ENCODE measurements around the gene PCDHB3. TPM values are rescaled to one million over a fixed set of nuclear protein-coding genes. Genes with fewer than 3 reads are reported as not detected.

The PCDHB3 gene
- 0.65 TPM for polyA plus RNA-seq (2013)

GRCh38 chr5:141100243-141100805, at the start of gene PCDHB3:
TSS of gene PCDHB3 (plus strand) at chr5:141100473. CDS start at chr5:141100650, 177 bp downstream.
- Histone ChIP-seq H3K4me3 (ENCODE audit: control insufficient read depth in 1 of 7, extremely low read depth in 1 of 7, insufficient read depth in 4 of 7, low read depth in 2 of 7, low read length in 6 of 7) (no peak within 1 kb of the TSS), H3K27me3 (replicated peaks in 2 of 5; ENCODE audit: control insufficient read depth in 4 of 5, insufficient read depth in 5 of 5, low read length in 4 of 5) (peaks cover 0 to 29% (median 13%) of the 10 kb centered on the region in 5 experiments), H3K4me1 (ENCODE audit: control extremely low read depth in 1 of 4, control insufficient read depth in 4 of 4, insufficient read depth in 4 of 4, low read length in 3 of 4) (no peaks in the 10 kb centered on the region), H3K27ac (ENCODE audit: insufficient read depth in 1 of 2, low read depth in 1 of 2, low read length in 2 of 2, poor library complexity in 1 of 2, severe bottlenecking in 2 of 2) (no peak within 1 kb of the TSS), H3K36me3 (ENCODE audit: control insufficient read depth in 4 of 4, insufficient read depth in 4 of 4, low read length in 3 of 4) (no peaks in the 10 kb centered on the region), H3K9me3 (ENCODE audit: control extremely low read depth in 1 of 5, control insufficient read depth in 4 of 5, insufficient read depth in 2 of 5, low read depth in 1 of 5, low read length in 4 of 5) (peaks cover 0 to 28% (median 23%) of the 10 kb centered on the region in 5 experiments)
- ChIA-PET POLR2A (no interaction called here), CTCF (no interaction called here)
- DNase-seq: peak; percentile 11 to 44 (median 41)
- 14% methylated on average over 16 of the region's 19 CpGs for WGBS (ENCODE audit: insufficient coverage)

GRCh38 chr5:141050622-141051520, 49.4 kb upstream of the PCDHB3 start, which contains the start of gene PCDHB1:
TSS of gene PCDHB1 (plus strand) at chr5:141051374. CDS start at chr5:141051471, 97 bp downstream.
- Histone ChIP-seq H3K27ac (ENCODE audit: insufficient read depth in 1 of 2, low read depth in 1 of 2, low read length in 2 of 2, poor library complexity in 1 of 2, severe bottlenecking in 2 of 2) (no peak within 1 kb of the TSS), H3K4me3 (ENCODE audit: control insufficient read depth in 1 of 7, extremely low read depth in 1 of 7, insufficient read depth in 4 of 7, low read depth in 2 of 7, low read length in 6 of 7) (no peak within 1 kb of the TSS), H3K27me3 (replicated peaks in 2 of 5; ENCODE audit: control insufficient read depth in 4 of 5, insufficient read depth in 5 of 5, low read length in 4 of 5) (peaks cover 12 to 21% (median 17%) of the 10 kb centered on the region in 5 experiments), H3K9me3 (ENCODE audit: control extremely low read depth in 1 of 5, control insufficient read depth in 4 of 5, insufficient read depth in 2 of 5, low read depth in 1 of 5, low read length in 4 of 5) (peaks cover 0 to 30% (median 14%) of the 10 kb centered on the region in 5 experiments), H3K4me1 (ENCODE audit: control extremely low read depth in 1 of 4, control insufficient read depth in 4 of 4, insufficient read depth in 4 of 4, low read length in 3 of 4) (no peaks in the 10 kb centered on the region), H3K36me3 (ENCODE audit: control insufficient read depth in 4 of 4, insufficient read depth in 4 of 4, low read length in 3 of 4) (no peaks in the 10 kb centered on the region)
- CTCF ChIA-PET: no interaction called here
- WGBS (ENCODE audit: insufficient coverage): 20% methylated on average over 14 of the region's 20 CpGs
- no peak for DNase-seq
- POLR2A ChIA-PET: no interaction called here

DNA sequence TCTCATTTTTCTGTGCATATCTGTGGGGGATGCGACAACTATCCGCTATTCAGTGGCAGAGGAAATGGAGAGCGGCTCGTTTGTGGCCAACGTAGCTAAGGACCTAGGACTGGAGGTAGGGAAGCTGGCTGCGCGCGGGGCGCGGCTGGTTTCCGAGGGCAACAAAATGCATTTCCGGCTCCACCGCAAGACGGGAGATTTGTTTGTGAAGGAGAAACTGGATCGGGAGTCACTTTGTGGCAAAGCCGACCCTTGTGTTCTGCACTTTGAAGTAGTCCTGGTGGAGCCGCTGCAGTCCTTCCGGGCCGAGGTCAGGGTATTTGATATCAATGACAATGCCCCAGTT, 48.8 kb upstream of the PCDHB3 start:
- ChIA-PET POLR2A (no interaction called here), CTCF (no interaction called here)
- H3K36me3 ChIP-seq (ENCODE audit: control insufficient read depth in 4 of 4, insufficient read depth in 4 of 4, low read length in 3 of 4): no peaks in the 10 kb centered on the region
- H3K4me3 ChIP-seq (ENCODE audit: control insufficient read depth in 1 of 7, extremely low read depth in 1 of 7, insufficient read depth in 4 of 7, low read depth in 2 of 7, low read length in 6 of 7): no peak overlapping the region
- no peak overlapping the region for H3K27ac ChIP-seq (ENCODE audit: insufficient read depth in 1 of 2, low read depth in 1 of 2, low read length in 2 of 2, poor library complexity in 1 of 2, severe bottlenecking in 2 of 2)
- H3K27me3 ChIP-seq (replicated peaks in 2 of 5; ENCODE audit: control insufficient read depth in 4 of 5, insufficient read depth in 5 of 5, low read length in 4 of 5): peaks cover 12 to 21% (median 17%) of the 10 kb centered on the region in 5 experiments
- DNase-seq: no peak
- no peaks in the 10 kb centered on the region for H3K4me1 ChIP-seq (ENCODE audit: control extremely low read depth in 1 of 4, control insufficient read depth in 4 of 4, insufficient read depth in 4 of 4, low read length in 3 of 4)
- peaks cover 0 to 30% (median 14%) of the 10 kb centered on the region in 5 experiments for H3K9me3 ChIP-seq (ENCODE audit: control extremely low read depth in 1 of 5, control insufficient read depth in 4 of 5, insufficient read depth in 2 of 5, low read depth in 1 of 5, low read length in 4 of 5)
- WGBS (ENCODE audit: insufficient coverage): 7% methylated on average over 18 of the region's 19 CpGs

GRCh38 chr5:141077826-141078225, 22.4 kb upstream of the PCDHB3 start:
- DNase-seq: no peak
- H3K36me3 ChIP-seq (ENCODE audit: control insufficient read depth in 4 of 4, insufficient read depth in 4 of 4, low read length in 3 of 4): no peaks in the 10 kb centered on the region
- H3K4me1 ChIP-seq (ENCODE audit: control extremely low read depth in 1 of 4, control insufficient read depth in 4 of 4, insufficient read depth in 4 of 4, low read length in 3 of 4): no peaks in the 10 kb centered on the region
- POLR2A ChIA-PET: no interaction called here
- peaks cover 3 to 16% (median 6%) of the 10 kb centered on the region in 5 experiments for H3K9me3 ChIP-seq (ENCODE audit: control extremely low read depth in 1 of 5, control insufficient read depth in 4 of 5, insufficient read depth in 2 of 5, low read depth in 1 of 5, low read length in 4 of 5)
- peaks cover 1 to 12% (median 2%) of the 10 kb centered on the region in 5 experiments for H3K27me3 ChIP-seq (replicated peaks in 2 of 5; ENCODE audit: control insufficient read depth in 4 of 5, insufficient read depth in 5 of 5, low read length in 4 of 5)
- H3K4me3 ChIP-seq (ENCODE audit: control insufficient read depth in 1 of 7, extremely low read depth in 1 of 7, insufficient read depth in 4 of 7, low read depth in 2 of 7, low read length in 6 of 7): no peak overlapping the region
- no peak overlapping the region for H3K27ac ChIP-seq (ENCODE audit: insufficient read depth in 1 of 2, low read depth in 1 of 2, low read length in 2 of 2, poor library complexity in 1 of 2, severe bottlenecking in 2 of 2)
- CTCF ChIA-PET: no interaction called here
- 25% methylated on average over 8 of the region's 17 CpGs for WGBS (ENCODE audit: insufficient coverage)

GRCh38 chr5:141082228-141082627, 18.0 kb upstream of the PCDHB3 start:
- Histone ChIP-seq H3K4me1 (ENCODE audit: control extremely low read depth in 1 of 4, control insufficient read depth in 4 of 4, insufficient read depth in 4 of 4, low read length in 3 of 4) (peaks cover 0 to 4% (median 0%) of the 10 kb centered on the region in 4 experiments), H3K4me3 (ENCODE audit: control insufficient read depth in 1 of 7, extremely low read depth in 1 of 7, insufficient read depth in 4 of 7, low read depth in 2 of 7, low read length in 6 of 7) (no peak overlapping the region), H3K27me3 (replicated peaks in 2 of 5; ENCODE audit: control insufficient read depth in 4 of 5, insufficient read depth in 5 of 5, low read length in 4 of 5) (peaks cover 1 to 9% (median 3%) of the 10 kb centered on the region in 5 experiments), H3K9me3 (ENCODE audit: control extremely low read depth in 1 of 5, control insufficient read depth in 4 of 5, insufficient read depth in 2 of 5, low read depth in 1 of 5, low read length in 4 of 5) (peaks cover 3 to 9% (median 6%) of the 10 kb centered on the region in 5 experiments), H3K36me3 (ENCODE audit: control insufficient read depth in 4 of 4, insufficient read depth in 4 of 4, low read length in 3 of 4) (no peaks in the 10 kb centered on the region), H3K27ac (ENCODE audit: insufficient read depth in 1 of 2, low read depth in 1 of 2, low read length in 2 of 2, poor library complexity in 1 of 2, severe bottlenecking in 2 of 2) (no peak overlapping the region)
- no peak for DNase-seq
- ChIA-PET CTCF (no interaction called here), POLR2A (no interaction called here)

GRCh38 chr5:141084487-141084989, 15.7 kb upstream of the PCDHB3 start:
- Histone ChIP-seq H3K4me3 (ENCODE audit: control insufficient read depth in 1 of 7, extremely low read depth in 1 of 7, insufficient read depth in 4 of 7, low read depth in 2 of 7, low read length in 6 of 7) (peak overlapping the region in 6 of 7 experiments; percentile 42 to 63 (median 49)), H3K27ac (ENCODE audit: insufficient read depth in 1 of 2, low read depth in 1 of 2, low read length in 2 of 2, poor library complexity in 1 of 2, severe bottlenecking in 2 of 2) (no peak overlapping the region), H3K27me3 (replicated peaks in 2 of 5; ENCODE audit: control insufficient read depth in 4 of 5, insufficient read depth in 5 of 5, low read length in 4 of 5) (peaks cover 0 to 3% (median 0%) of the 10 kb centered on the region in 5 experiments), H3K4me1 (ENCODE audit: control extremely low read depth in 1 of 4, control insufficient read depth in 4 of 4, insufficient read depth in 4 of 4, low read length in 3 of 4) (peaks cover 0 to 4% (median 0%) of the 10 kb centered on the region in 4 experiments), H3K9me3 (ENCODE audit: control extremely low read depth in 1 of 5, control insufficient read depth in 4 of 5, insufficient read depth in 2 of 5, low read depth in 1 of 5, low read length in 4 of 5) (peaks cover 0 to 2% (median 0%) of the 10 kb centered on the region in 5 experiments), H3K36me3 (ENCODE audit: control insufficient read depth in 4 of 4, insufficient read depth in 4 of 4, low read length in 3 of 4) (no peaks in the 10 kb centered on the region)
- DNase-seq: peak; percentile 19 to 72 (median 54)
- ChIA-PET POLR2A (no interaction called here), CTCF (no interaction called here)
- WGBS (ENCODE audit: insufficient coverage): 11% methylated on average over 15 of the region's 21 CpGs

Measured in common myeloid progenitor, CD34-positive (primary cell).